IMR-90 (cell line): ENCODE data around the gene MAML1. TPM values are rescaled to one million over a fixed set of nuclear protein-coding genes. Genes with fewer than 3 reads are reported as not detected.

Experiments used
- ATAC-seq: fragments of 200-7000 bp; cut with Tn5 transposase; 2 replicates; pipeline ENCODE4 v1.9.1; 2020; ENCODE audit warnings: low read depth, mild to moderate bottlenecking, moderate library complexity
- BruUV-seq: library from RNA; stranded (reverse); fragments of 400-500 nt; replicated peaks from 2 replicates; lab custom pipeline; 2021; lab: Mats Ljungman, UMichigan
- CTCF ChIA-PET: fragments of 300-600 bp; formaldehyde crosslinking; extraction: SDS; loops from one replicate; lab custom pipeline; 2021; ENCODE audit warnings: antibody characterized with exemption; lab: Yijun Ruan, JAX
- POLR2A ChIA-PET: fragments of 300-600 bp; sonication (Branson Sonifier 250); formaldehyde crosslinking; loops from one replicate; lab custom pipeline; 2022; ENCODE audit warnings: antibody characterized with exemption; ENCODE audit not compliant: unreplicated experiment; lab: Charles Lee
- DNase-seq: peaks from one replicate; pipeline ENCODE4 v3.0.0; 2013
- H2AFZ ChIP-seq: replicated peaks from 2 replicates; pipeline ENCODE3; 2013; ENCODE audit warnings: low read length, mild to moderate bottlenecking; ENCODE audit not compliant: poor library complexity
- H2AK5ac ChIP-seq: 2 replicates; pipeline ENCODE4 v1.6.1; 2013; ENCODE audit warnings: low read depth, low read length, inconsistent platforms
- H2AK9ac ChIP-seq: replicated peaks from 2 replicates; pipeline ENCODE3; 2013; ENCODE audit warnings: mild to moderate bottlenecking, low read depth, low read length, moderate library complexity; ENCODE audit not compliant: poor library complexity
- H2BK120ac ChIP-seq: 2 replicates; pipeline ENCODE4 v1.6.1; 2013; ENCODE audit warnings: low read depth, low read length, inconsistent platforms
- H2BK15ac ChIP-seq: 3 replicates; pipeline ENCODE4 v1.6.1; 2013; ENCODE audit warnings: low read depth, low read length, inconsistent platforms
- H2BK20ac ChIP-seq: 2 replicates; pipeline ENCODE4 v1.6.1; 2013; ENCODE audit warnings: low read depth, mild to moderate bottlenecking, inconsistent platforms, low read length, moderate library complexity
- H2BK5ac ChIP-seq: 2 replicates; pipeline ENCODE4 v1.6.1; 2013; ENCODE audit warnings: mild to moderate bottlenecking, low read depth, low read length, inconsistent platforms; ENCODE audit not compliant: poor library complexity, severe bottlenecking
- H3K14ac ChIP-seq: replicated peaks from 2 replicates; pipeline ENCODE4 v1.6.1; 2013; ENCODE audit warnings: low read depth, low read length, inconsistent platforms
- H3K18ac ChIP-seq: 2 replicates; pipeline ENCODE4 v1.6.1; 2013; ENCODE audit warnings: low read depth, low read length, control low read depth
- H3K23ac ChIP-seq: 2 replicates; pipeline ENCODE4 v1.6.1; 2013; ENCODE audit warnings: low read depth, low read length, inconsistent platforms
- H3K27ac ChIP-seq: 2 replicates; pipeline ENCODE4 v1.5.1; 2013; ENCODE audit warnings: mild to moderate bottlenecking, control low read depth, low read length; ENCODE audit not compliant: insufficient read depth
- H3K27me3 ChIP-seq: 2 replicates; pipeline ENCODE4 v1.6.1; 2013; ENCODE audit warnings: low read length; ENCODE audit not compliant: control insufficient read depth, insufficient read depth
- H3K36me3 ChIP-seq: 2 replicates; pipeline ENCODE4 v1.6.1; 2013; ENCODE audit warnings: low read length, mixed read lengths; ENCODE audit not compliant: control insufficient read depth, insufficient read depth
- H3K4ac ChIP-seq: 2 replicates; pipeline ENCODE4 v1.6.1; 2013; ENCODE audit warnings: low read depth, low read length, inconsistent platforms
- H3K4me1 ChIP-seq: 2 replicates; pipeline ENCODE4 v1.6.1; 2013; ENCODE audit warnings: low read length, mixed read lengths; ENCODE audit not compliant: control insufficient read depth, insufficient read depth
- H3K4me2 ChIP-seq: 2 replicates; pipeline ENCODE4 v1.6.1; 2013; ENCODE audit warnings: low read depth, mild to moderate bottlenecking, control low read depth, low read length, moderate library complexity
- H3K4me3 ChIP-seq: 2 replicates; pipeline ENCODE4 v1.5.1; 2013; ENCODE audit warnings: low read depth, mild to moderate bottlenecking, control low read depth, low read length, moderate library complexity; ENCODE audit not compliant: insufficient read depth
- H3K56ac ChIP-seq: 2 replicates; pipeline ENCODE4 v1.6.1; 2013; ENCODE audit warnings: low read length, inconsistent platforms; ENCODE audit not compliant: insufficient read depth; ENCODE audit errors: extremely low read depth
- H3K79me1 ChIP-seq, 2 experiments: 2 replicates each; pipeline ENCODE4 v1.6.1; 2013; ENCODE audit warnings: low read length in 2 of 2, inconsistent platforms in 1 of 2, low read depth in 1 of 2
- H3K9ac ChIP-seq: 2 replicates; pipeline ENCODE4 v1.6.1; 2013; ENCODE audit warnings: low read depth, low read length, control low read depth
- H3K9me1 ChIP-seq: 2 replicates; pipeline ENCODE4 v1.6.1; 2013; ENCODE audit warnings: low read length, inconsistent platforms; ENCODE audit not compliant: insufficient read depth
- H3K9me3 ChIP-seq: 2 replicates; pipeline ENCODE4 v1.6.1; 2013; ENCODE audit warnings: low read length; ENCODE audit not compliant: control insufficient read depth, insufficient read depth
- H4K20me1 ChIP-seq: 2 replicates; pipeline ENCODE4 v1.6.1; 2013; ENCODE audit warnings: low read length, inconsistent platforms; ENCODE audit not compliant: insufficient read depth
- H4K5ac ChIP-seq: 2 replicates; pipeline ENCODE4 v1.6.1; 2013; ENCODE audit warnings: mild to moderate bottlenecking, low read depth, low read length, control low read depth
- H4K8ac ChIP-seq, 2 experiments: 2 replicates each; pipeline ENCODE4 v1.6.1; 2013; ENCODE audit warnings: low read depth in 2 of 2, low read length in 2 of 2, control low read depth in 1 of 2, inconsistent platforms in 1 of 2
- H4K91ac ChIP-seq: 2 replicates; pipeline ENCODE4 v1.6.1; 2013; ENCODE audit warnings: low read depth, low read length, inconsistent platforms; ENCODE audit not compliant: insufficient read depth
- BHLHE40 ChIP-seq: fragments of 150-350 bp; IDR thresholded peaks from 2 replicates; pipeline ENCODE4 v1.6.1; 2016; ENCODE audit warnings: mild to moderate bottlenecking, low read depth, low read length
- CEBPB ChIP-seq: IDR thresholded peaks from 2 replicates; pipeline ENCODE4 v1.6.1; 2012; ENCODE audit warnings: low read depth, low read length, improper control_type of control experiment
- CTCF ChIP-seq: conservative IDR thresholded peaks from 2 replicates; pipeline ENCODE4 v1.5.1; 2012; ENCODE audit warnings: mild to moderate bottlenecking, low read depth, low read length, improper control_type of control experiment
- MAFK ChIP-seq: IDR thresholded peaks from 2 replicates; pipeline ENCODE4 v1.6.1; 2012; ENCODE audit warnings: low read depth, low read length, improper control_type of control experiment
- MAZ ChIP-seq: IDR thresholded peaks from 2 replicates; pipeline ENCODE4 v1.6.1; 2012; ENCODE audit warnings: low read depth, mild to moderate bottlenecking, low read length, improper control_type of control experiment, moderate library complexity, borderline replicate concordance
- MXI1 ChIP-seq: IDR thresholded peaks from 2 replicates; pipeline ENCODE4 v1.6.1; 2012; ENCODE audit warnings: low read depth, mild to moderate bottlenecking, low read length, moderate library complexity, borderline replicate concordance
- POLR2A ChIP-seq: IDR thresholded peaks from 2 replicates; pipeline ENCODE4 v1.6.1; 2012; ENCODE audit warnings: mild to moderate bottlenecking, low read depth, low read length
- RAD21 ChIP-seq: IDR thresholded peaks from 2 replicates; pipeline ENCODE4 v1.6.1; 2012; ENCODE audit warnings: low read length, improper control_type of control experiment
- RCOR1 ChIP-seq: IDR thresholded peaks from 2 replicates; pipeline ENCODE4 v1.6.1; 2012; ENCODE audit warnings: mild to moderate bottlenecking, low read length, improper control_type of control experiment; ENCODE audit not compliant: insufficient replicate concordance
- RFX5 ChIP-seq: IDR thresholded peaks from 2 replicates; pipeline ENCODE4 v1.8.0; 2012; ENCODE audit warnings: low read depth, mild to moderate bottlenecking, low read length, moderate library complexity
- SMC3 ChIP-seq: fragments of 150-350 bp; IDR thresholded peaks from 2 replicates; pipeline ENCODE4 v1.6.1; 2016; ENCODE audit warnings: low read depth, mild to moderate bottlenecking, antibody characterized with exemption, low read length, moderate library complexity
- USF2 ChIP-seq: fragments of 150-350 bp; IDR thresholded peaks from 2 replicates; pipeline ENCODE4 v1.6.1; 2017; ENCODE audit warnings: mild to moderate bottlenecking, antibody characterized with exemption, low read length, low read depth
- WGBS, 2 experiments: methylation state at CpG; one replicate each; pipeline versions ENCODE4 v1.1.5 to v1.1.7; 2013; ENCODE audit warnings: missing lambda C conversion rate in 2 of 2; ENCODE audit not compliant: insufficient read length in 1 of 2; ENCODE audit errors: extremely low coverage in 2 of 2; 5-methylcytosine and 5-hydroxymethylcytosine counted together
- dilution Hi-C: fragments of 300-500 bp; cut with HindIII; formaldehyde crosslinking; loops from one replicate; pipeline ENCODE4 v1.14.3; 2018; ENCODE audit warnings: low sequenced_read_pairs; ENCODE audit not compliant: unreplicated experiment
- in situ Hi-C: fragments of 300-500 bp; cut with MboI; formaldehyde crosslinking; loops from 3 replicates; pipeline ENCODE4 v1.14.3; 2019; ENCODE audit warnings: low sequenced_read_pairs, inconsistent platforms, mixed read lengths
- intact Hi-C: fragments of 100-400 bp; cut with micrococcal nuclease; formaldehyde crosslinking; loops from 2 replicates; pipeline ENCODE4 v1.10.0; 2022
- polyA plus RNA-seq, 3 experiments: library from polyadenylated mRNA; depleted of rRNA; stranded (reverse); fragments of >200 nt; gene quantifications; 2 replicates each; pipeline ENCODE4 v1.2.3, GENCODE V29; 2012; ENCODE audit warnings: low replicate concordance in 1 of 3
- total RNA-seq: library from RNA; depleted of rRNA; stranded (reverse); fragments of >200 nt; gene quantifications from 2 replicates; pipeline ENCODE4 v1.2.3, GENCODE V29; 2012

Gene MAML1
- total and polyA plus RNA-seq, 2 of the 4 experiments (the other 2 are of a cell fraction) = 4.7 to 10.2 TPM

- H3K9ac ChIP-seq = peak overlapping the region; percentile 60
- ChIA-PET POLR2A (no interaction called here), CTCF (interaction anchor here (0.6 to 1.6 kb wide), 9 partner anchors 8 to 1411 kb away, joined by 3 to 6 read pairs (median 4); partner anchors contain the start of gene MAML1)
- no peaks in the 10 kb centered on the region for H3K9me3 ChIP-seq
- in situ Hi-C loops = no loop called here
- intact Hi-C loops = loop anchor here (1.0 to 2.0 kb wide), 2 partner anchors 31 to 33 kb away; partner anchors contain the start of gene MAML1
- peak overlapping the region; percentile 70 for H4K91ac ChIP-seq
- H2BK20ac ChIP-seq = peak overlapping the region; percentile 29; the same call in 1 of the 2 replicates
- no peaks in the 10 kb centered on the region for H3K27me3 ChIP-seq
- H3K9me1 ChIP-seq = peaks cover 35% of the 10 kb centered on the region
- peak; percentile 91 for DNase-seq
- peak overlapping the region; percentile 63 for H2AK9ac ChIP-seq
- H3K14ac ChIP-seq = peak overlapping the region; percentile 86
- TF ChIP-seq RFX5 (no peak), BHLHE40 (no peak), MXI1 (no peak), CTCF (peak; percentile 93), MAZ (peak; percentile 16; the same call in 1 of the 2 replicates), RAD21 (peak; percentile 72), CEBPB (no peak), SMC3 (peak; percentile 49; the same call in 1 of the 2 replicates), RCOR1 (no peak), USF2 (no peak), POLR2A (no peak), MAFK (no peak)
- dilution Hi-C loops = no loop called here
- peak overlapping the region; percentile 90 for H3K27ac ChIP-seq
- H3K79me1 ChIP-seq = peaks cover 40 to 76% of the 10 kb centered on the region in 2 experiments
- H3K36me3 ChIP-seq = peaks cover 19% of the 10 kb centered on the region
- H3K56ac ChIP-seq = peak overlapping the region; percentile 51; the same call in 1 of the 2 replicates
- H3K18ac ChIP-seq = no peak overlapping the region
- H3K4me1 ChIP-seq = peaks cover 39% of the 10 kb centered on the region
- 0% methylated on average over 1 of the region's 10 CpGs; no CpG with 5 or more reads in 1 of the 2 experiments for WGBS, 2 experiments
- H4K20me1 ChIP-seq = peaks cover 53% of the 10 kb centered on the region
- no peak overlapping the region for H2AFZ ChIP-seq
- H3K23ac ChIP-seq = peak overlapping the region; percentile 96; the same call in 1 of the 2 replicates
- peak overlapping the region; percentile 98 for H2AK5ac ChIP-seq
- H3K4me2 ChIP-seq = peak overlapping the region; percentile 17; the same call in 1 of the 2 replicates
- H3K4me3 ChIP-seq = no peak overlapping the region
- H4K5ac ChIP-seq = no peak overlapping the region; the same call in 1 of the 2 replicates
- H2BK120ac ChIP-seq = peak overlapping the region; percentile 78
- H2BK5ac ChIP-seq = peak overlapping the region; percentile 57
- no TSS peak for BruUV-seq
- H3K4ac ChIP-seq = peak overlapping the region; percentile 91
- H2BK15ac ChIP-seq = peak overlapping the region; percentile 36; the same call in 1 of the 3 replicates
- peak overlapping the region; percentile 49 to 66 for H4K8ac ChIP-seq
- ATAC-seq = peak; percentile 77
These were observed 30.8 kb downstream of the MAML1 start for GRCh38 chr5:179763215-179763945.
